ENCODE data around the gene TMOD3. TPM values are rescaled to one million over a fixed set of nuclear protein-coding genes. Genes with fewer than 3 reads are reported as not detected.

TMOD3 gene
- total and polyA plus RNA-seq, 2 donors from 2014 or later = 8.9 to 49.0 TPM

DNA sequence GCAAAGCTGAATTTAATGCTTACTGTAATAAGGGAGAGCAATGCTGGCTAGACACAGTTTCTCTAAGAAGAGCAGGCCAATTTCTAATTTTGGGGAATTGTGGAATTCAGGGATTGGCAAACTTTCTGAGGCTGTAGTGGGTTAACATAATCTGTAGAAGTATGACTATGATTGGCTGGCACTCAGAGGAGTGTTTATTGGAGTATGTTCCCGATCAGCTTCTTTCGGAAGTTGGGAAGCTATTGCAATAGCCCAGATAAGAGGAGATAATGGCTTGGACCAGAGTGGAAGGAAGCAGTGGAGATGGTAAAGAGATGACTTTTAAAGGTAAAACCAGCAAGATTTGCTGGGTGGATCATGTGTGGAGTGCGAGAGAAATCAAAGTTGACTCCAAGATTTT is 19.4 kb downstream of the TMOD3 start:
- Histone ChIP-seq H3K27ac (ENCODE audit: low read depth in 2 of 2, low read length in 2 of 2) (no peak overlapping the region), H3K4me1 (ENCODE audit: control insufficient read depth in 2 of 3, insufficient read depth in 2 of 3, low read depth in 1 of 3, low read length in 3 of 3) (peaks cover 0 to 6% (median 0%) of the 10 kb centered on the region in 3 donors), H3K4me3 (ENCODE audit: low read length in 3 of 3) (no peak overlapping the region), H3K9me3 (ENCODE audit: control insufficient read depth in 2 of 3, insufficient read depth in 1 of 3, low read length in 3 of 3) (no peaks in the 10 kb centered on the region), H3K36me3 (ENCODE audit: control insufficient read depth in 2 of 3, insufficient read depth in 3 of 3, low read length in 3 of 3) (no peaks in the 10 kb centered on the region), H3K9ac (ENCODE audit: low read length in 3 of 3) (no peak overlapping the region), H3K27me3 (ENCODE audit: control insufficient read depth, insufficient read depth, low read length) (no peaks in the 10 kb centered on the region)
- TF ChIP-seq, protein P1, sequence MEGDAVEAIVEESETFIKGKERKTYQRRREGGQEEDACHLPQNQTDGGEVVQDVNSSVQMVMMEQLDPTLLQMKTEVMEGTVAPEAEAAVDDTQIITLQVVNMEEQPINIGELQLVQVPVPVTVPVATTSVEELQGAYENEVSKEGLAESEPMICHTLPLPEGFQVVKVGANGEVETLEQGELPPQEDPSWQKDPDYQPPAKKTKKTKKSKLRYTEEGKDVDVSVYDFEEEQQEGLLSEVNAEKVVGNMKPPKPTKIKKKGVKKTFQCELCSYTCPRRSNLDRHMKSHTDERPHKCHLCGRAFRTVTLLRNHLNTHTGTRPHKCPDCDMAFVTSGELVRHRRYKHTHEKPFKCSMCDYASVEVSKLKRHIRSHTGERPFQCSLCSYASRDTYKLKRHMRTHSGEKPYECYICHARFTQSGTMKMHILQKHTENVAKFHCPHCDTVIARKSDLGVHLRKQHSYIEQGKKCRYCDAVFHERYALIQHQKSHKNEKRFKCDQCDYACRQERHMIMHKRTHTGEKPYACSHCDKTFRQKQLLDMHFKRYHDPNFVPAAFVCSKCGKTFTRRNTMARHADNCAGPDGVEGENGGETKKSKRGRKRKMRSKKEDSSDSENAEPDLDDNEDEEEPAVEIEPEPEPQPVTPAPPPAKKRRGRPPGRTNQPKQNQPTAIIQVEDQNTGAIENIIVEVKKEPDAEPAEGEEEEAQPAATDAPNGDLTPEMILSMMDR (IDR thresholded peaks at IDR 0.05; ENCODE audit: borderline replicate concordance, extremely low read depth, insufficient read depth) = no peak
- DNase-seq = no peak
- no peak for FAIRE-seq
- intact Hi-C loops (cut with DNase I) = no loop called here

DNA sequence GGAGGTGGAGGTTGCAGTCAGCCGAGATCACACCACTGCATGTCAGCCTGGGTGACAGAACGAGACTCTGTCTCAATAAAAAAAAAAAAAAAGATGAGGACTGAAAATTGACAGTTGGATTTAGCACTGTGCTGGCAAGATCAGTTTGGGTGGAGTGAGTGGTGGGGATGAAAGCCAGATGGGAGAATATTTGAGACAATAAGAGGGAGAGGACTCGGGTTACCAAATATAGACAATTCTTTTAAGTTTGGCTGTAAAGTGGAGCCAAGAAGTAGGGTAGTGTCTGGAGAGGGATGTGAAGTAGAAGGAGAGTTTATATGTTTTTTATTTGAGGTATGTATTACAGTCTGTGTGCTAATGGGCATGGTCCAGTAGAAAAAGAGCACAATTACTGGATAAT is 20.4 kb downstream of the TMOD3 start:
- FAIRE-seq (no peak), DNase-seq (no peak)
- Histone ChIP-seq H3K9ac (ENCODE audit: low read length in 3 of 3) (no peak overlapping the region), H3K9me3 (ENCODE audit: control insufficient read depth in 2 of 3, insufficient read depth in 1 of 3, low read length in 3 of 3) (no peaks in the 10 kb centered on the region), H3K4me3 (ENCODE audit: low read length in 3 of 3) (no peak overlapping the region), H3K36me3 (ENCODE audit: control insufficient read depth in 2 of 3, insufficient read depth in 3 of 3, low read length in 3 of 3) (no peaks in the 10 kb centered on the region), H3K4me1 (ENCODE audit: control insufficient read depth in 2 of 3, insufficient read depth in 2 of 3, low read depth in 1 of 3, low read length in 3 of 3) (no peaks in the 10 kb centered on the region), H3K27ac (ENCODE audit: low read depth in 2 of 2, low read length in 2 of 2) (no peak overlapping the region), H3K27me3 (ENCODE audit: control insufficient read depth, insufficient read depth, low read length) (no peaks in the 10 kb centered on the region)
- TF ChIP-seq, protein P1 (IDR thresholded peaks at IDR 0.05; ENCODE audit: borderline replicate concordance, extremely low read depth, insufficient read depth) = no peak
- intact Hi-C loops (cut with DNase I) = no loop called here

DNA sequence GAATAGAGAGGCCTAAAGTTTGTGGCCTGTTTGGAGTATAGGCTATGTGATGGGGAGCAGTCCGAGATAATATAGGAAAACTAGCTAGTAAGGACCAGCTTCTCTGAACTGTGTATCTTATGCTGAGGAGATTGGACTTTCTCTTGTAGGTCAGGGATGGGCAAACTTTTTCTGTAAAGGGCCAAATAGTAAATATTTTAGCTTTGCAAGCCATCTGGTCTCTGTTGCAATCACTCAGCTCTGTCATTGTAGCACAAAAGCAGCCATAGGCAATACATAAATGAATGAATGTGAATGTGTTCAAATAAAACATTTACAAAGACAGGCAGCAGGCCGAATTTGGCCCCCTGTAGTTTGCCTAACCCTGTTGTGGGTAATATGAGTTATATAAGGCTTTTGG is 24.5 kb downstream of the TMOD3 start:
- DNase-seq (no peak), FAIRE-seq (no peak)
- Histone ChIP-seq H3K36me3 (ENCODE audit: control insufficient read depth in 2 of 3, insufficient read depth in 3 of 3, low read length in 3 of 3) (no peaks in the 10 kb centered on the region), H3K9me3 (ENCODE audit: control insufficient read depth in 2 of 3, insufficient read depth in 1 of 3, low read length in 3 of 3) (no peaks in the 10 kb centered on the region), H3K4me3 (ENCODE audit: low read length in 3 of 3) (no peak overlapping the region), H3K27me3 (ENCODE audit: control insufficient read depth, insufficient read depth, low read length) (no peaks in the 10 kb centered on the region), H3K4me1 (ENCODE audit: control insufficient read depth in 2 of 3, insufficient read depth in 2 of 3, low read depth in 1 of 3, low read length in 3 of 3) (peaks cover 0 to 2% (median 0%) of the 10 kb centered on the region in 3 donors), H3K9ac (ENCODE audit: low read length in 3 of 3) (no peak overlapping the region), H3K27ac (ENCODE audit: low read depth in 2 of 2, low read length in 2 of 2) (no peak overlapping the region)
- intact Hi-C loops (cut with DNase I) = no loop called here
- TF ChIP-seq, protein P1 (IDR thresholded peaks at IDR 0.05; ENCODE audit: borderline replicate concordance, extremely low read depth, insufficient read depth) = no peak

DNA sequence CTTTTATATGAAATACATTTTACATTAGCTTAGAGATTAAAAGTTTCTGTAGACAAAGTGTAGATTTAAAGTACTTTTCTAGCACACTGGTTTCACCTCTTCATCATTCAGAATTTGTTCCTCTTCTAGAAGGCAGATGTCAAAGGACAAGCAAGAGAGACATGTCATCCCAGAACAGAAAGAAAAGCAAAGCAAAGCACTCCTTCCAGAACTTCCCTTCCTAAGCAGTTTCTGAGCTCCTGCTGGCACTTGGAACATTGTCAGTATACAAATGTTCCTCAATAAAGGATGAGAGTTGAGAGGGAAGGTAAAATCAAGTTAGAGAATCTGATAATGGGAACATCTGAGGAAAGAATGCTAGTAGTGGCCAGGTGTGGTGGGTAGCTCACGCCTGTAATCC is 26.2 kb downstream of the TMOD3 start:
- Histone ChIP-seq H3K27me3 (ENCODE audit: control insufficient read depth, insufficient read depth, low read length) (no peaks in the 10 kb centered on the region), H3K36me3 (ENCODE audit: control insufficient read depth in 2 of 3, insufficient read depth in 3 of 3, low read length in 3 of 3) (no peaks in the 10 kb centered on the region), H3K27ac (ENCODE audit: low read depth in 2 of 2, low read length in 2 of 2) (no peak overlapping the region), H3K4me1 (ENCODE audit: control insufficient read depth in 2 of 3, insufficient read depth in 2 of 3, low read depth in 1 of 3, low read length in 3 of 3) (peaks cover 0 to 2% (median 0%) of the 10 kb centered on the region in 3 donors), H3K4me3 (ENCODE audit: low read length in 3 of 3) (no peak overlapping the region), H3K9ac (ENCODE audit: low read length in 3 of 3) (no peak overlapping the region), H3K9me3 (ENCODE audit: control insufficient read depth in 2 of 3, insufficient read depth in 1 of 3, low read length in 3 of 3) (no peaks in the 10 kb centered on the region)
- no peak for FAIRE-seq
- TF ChIP-seq, protein P1 (IDR thresholded peaks at IDR 0.05; ENCODE audit: borderline replicate concordance, extremely low read depth, insufficient read depth) = no peak
- DNase-seq = no peak
- intact Hi-C loops (cut with DNase I) = no loop called here
